ENCODE data around the gene CDK2AP2.
A peak's percentile ranks its signal among the peaks of the same experiment; 100 is the strongest.
"Not testable (repeated sequence)": the region's sequence is repeated elsewhere in the genome, so short reads cannot be mapped to it uniquely, and the experiment has no call there.

Gene CDK2AP2

GRCh38 chr11:67523556-67524479 lies 15.9 kb upstream of the CDK2AP2 start:
- no peak for DNase-seq

- no peak for DNase-seq
These were observed 15.0 kb upstream of the CDK2AP2 start, which contains the start of gene CABP2 for GRCh38 chr11:67522844-67523555. CABP2 (minus strand) TSS chr11:67523446; CDS start chr11:67523326, 120 bp downstream.

GRCh38 chr11:67522338-67522737 lies 14.4 kb upstream of the CDK2AP2 start:
- DNase-seq, result no peak

GRCh38 chr11:67521924-67522323 lies 14.0 kb upstream of the CDK2AP2 start:
- DNase-seq, result no peak

- no peak for DNase-seq
These were observed 13.2 kb upstream of the CDK2AP2 start for GRCh38 chr11:67520856-67521824.

- no peak for DNase-seq
These were observed 11.8 kb upstream of the CDK2AP2 start for GRCh38 chr11:67519726-67520125.

GRCh38 chr11:67517784-67518552 lies 10.0 kb upstream of the CDK2AP2 start:
- no peak for DNase-seq

GRCh38 chr11:67516806-67517205 lies 8.8 kb upstream of the CDK2AP2 start:
- no peak for DNase-seq

GRCh38 chr11:67514116-67514515 lies 6.2 kb upstream of the CDK2AP2 start:
- DNase-seq, result no peak

- not testable (repeated sequence) for DNase-seq
These were observed 3.6 kb upstream of the CDK2AP2 start for GRCh38 chr11:67511558-67511957.

GRCh38 chr11:67510023-67510345 lies 2.0 kb upstream of the CDK2AP2 start:
- DNase-seq, result no peak

GRCh38 chr11:67508486-67509121 lies 642 bp upstream of the CDK2AP2 start:
- peak; percentile 92 to 99 for DNase-seq

- DNase-seq, result peak in 1 of 2 experiments; percentile 64
These were observed 609 bp downstream of the CDK2AP2 start for GRCh38 chr11:67507242-67507863.

GRCh38 chr11:67506426-67507051 lies 1.4 kb downstream of the CDK2AP2 start:
- no peak for DNase-seq

- peak; percentile 88 to 97 for DNase-seq
These were observed 2.2 kb downstream of the CDK2AP2 start for GRCh38 chr11:67505605-67506396.

GRCh38 chr11:67504950-67505581 lies 2.9 kb downstream of the CDK2AP2 start, which contains the start of gene PITPNM1:
PITPNM1 (minus strand) TSS chr11:67505363; CDS start chr11:67504180, 1,183 bp downstream.
- DNase-seq, result peak in 1 of 2 experiments; percentile 77

GRCh38 chr11:67504005-67504949 lies 3.7 kb downstream of the CDK2AP2 start:
- peak in 1 of 2 experiments; percentile 59 for DNase-seq

Data from NCI-H526 (cell line).